ENCODE results near the gene DSC1.

DNA sequence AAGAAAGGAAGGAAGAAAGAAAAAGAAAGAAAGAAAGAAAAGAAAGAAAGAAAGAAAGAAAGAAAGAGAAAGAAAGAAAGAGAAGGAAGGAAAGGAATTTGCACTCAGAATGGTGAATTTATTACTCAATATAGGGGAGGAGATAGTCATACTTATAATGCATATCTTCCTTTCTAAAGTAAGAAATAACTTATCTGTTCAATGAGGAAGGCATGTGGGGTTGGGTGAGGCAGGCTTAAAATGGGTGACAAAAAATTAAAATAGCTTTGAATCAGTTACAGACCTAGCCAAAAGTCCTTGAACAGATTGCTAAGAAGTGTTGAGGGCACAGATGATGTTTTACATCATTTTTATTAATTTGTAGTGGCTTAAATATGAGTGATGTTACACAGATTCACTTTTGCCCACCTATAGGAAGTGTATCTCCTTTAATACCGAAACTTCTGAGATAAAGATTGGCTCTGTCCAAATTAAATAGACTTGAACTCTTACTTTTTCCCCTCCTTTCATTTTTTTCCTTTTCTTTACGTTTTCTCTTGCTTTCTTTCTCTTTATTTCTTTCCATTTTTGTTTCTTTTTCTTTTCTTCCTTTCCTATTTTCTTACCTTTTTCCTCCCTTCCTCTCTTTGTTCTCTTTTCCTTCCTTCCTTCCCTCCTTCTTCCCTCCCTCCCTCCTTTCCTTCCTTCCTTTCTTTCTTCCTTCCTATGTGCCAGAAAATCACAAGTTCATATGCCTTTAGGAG, 45.6 kb downstream of the DSC1 start:
- TF ChIP-seq CTCF (IDR thresholded peaks at IDR 0.05) (no peak), EP300 (IDR thresholded peaks at IDR 0.05; ENCODE audit: low read depth) (no peak), POLR2A (IDR thresholded peaks at IDR 0.05) (no peak), POLR2AphosphoS5 (IDR thresholded peaks at IDR 0.05) (no peak)

All from transverse colon (tissue), 4 donors.